Glomerular endothelial cell (primary cell): ENCODE results near the gene ADGRL3. TPM values are rescaled to one million over a fixed set of nuclear protein-coding genes. Genes with fewer than 3 reads are reported as not detected.
"Not testable (repeated sequence)": the region's sequence is repeated elsewhere in the genome, so short reads cannot be mapped to it uniquely, and the experiment has no call there.

ENCODE experiments used
- DNase-seq: peaks from one replicate; pipeline ENCODE4 v3.0.0-alpha.2; 2011; ENCODE audit warnings: low read depth, low spot score; ENCODE audit errors: extremely low read depth
- total RNA-seq: library from RNA; depleted of rRNA; stranded (reverse); fragments of >200 nt; gene quantifications from 2 replicates; pipeline ENCODE4 v1.2.3, GENCODE V29; 2015

ADGRL3 gene
- total RNA-seq, 1 donor from 2014 or later: 1.1 TPM

DNA sequence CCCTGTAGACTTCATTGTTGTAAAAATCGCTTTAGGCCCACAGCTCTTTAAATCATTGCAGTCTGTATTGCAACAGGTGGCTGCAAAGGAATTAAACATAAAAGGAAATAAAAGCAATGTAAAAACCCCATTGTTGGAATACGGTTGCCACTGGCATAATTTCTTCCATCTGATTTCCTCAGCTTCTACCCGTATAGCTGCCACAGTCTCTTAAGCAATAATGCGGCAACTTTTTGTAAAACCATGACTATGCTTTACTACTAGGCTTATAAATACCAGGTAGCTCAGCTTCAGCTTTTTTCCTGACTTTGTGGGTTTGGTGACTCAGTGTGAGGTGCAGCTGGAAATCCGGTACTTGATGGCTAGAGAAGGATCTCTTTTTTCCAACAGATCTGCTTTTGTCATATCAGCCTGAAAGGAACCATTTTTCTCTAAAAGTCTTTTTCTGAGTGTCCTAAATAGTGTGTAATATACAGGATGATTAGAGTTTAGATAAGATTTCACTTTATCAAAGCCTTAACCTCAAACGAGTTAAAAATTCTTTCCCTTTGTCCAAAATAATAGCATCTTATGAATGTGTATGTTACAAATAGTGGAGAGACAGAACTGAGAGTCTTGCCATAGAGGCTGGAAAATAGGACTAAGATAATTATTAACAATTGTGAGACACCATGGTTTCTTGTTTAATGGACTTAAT lies 268.0 kb downstream of the ADGRL3 start:
- no peak for DNase-seq

DNA sequence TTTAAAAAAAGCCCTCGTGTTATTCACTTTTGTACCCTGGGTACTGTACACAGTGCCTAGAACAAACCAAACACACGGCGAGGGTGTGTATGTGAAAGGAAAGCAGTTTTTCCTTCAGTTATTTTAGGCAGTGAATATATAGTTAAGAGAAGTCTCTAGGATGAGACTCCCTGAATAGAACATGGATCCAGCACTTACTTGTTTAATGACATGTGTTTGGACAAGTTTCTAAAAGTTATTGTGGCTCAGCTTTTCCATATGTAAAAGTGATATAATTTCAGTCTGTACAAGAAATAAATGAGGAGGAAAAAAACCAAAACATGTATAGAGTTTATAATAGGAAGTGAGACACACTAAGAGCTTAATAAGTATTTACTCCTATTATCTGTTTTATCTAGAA lies 273.2 kb downstream of the ADGRL3 start:
- no peak for DNase-seq

DNA sequence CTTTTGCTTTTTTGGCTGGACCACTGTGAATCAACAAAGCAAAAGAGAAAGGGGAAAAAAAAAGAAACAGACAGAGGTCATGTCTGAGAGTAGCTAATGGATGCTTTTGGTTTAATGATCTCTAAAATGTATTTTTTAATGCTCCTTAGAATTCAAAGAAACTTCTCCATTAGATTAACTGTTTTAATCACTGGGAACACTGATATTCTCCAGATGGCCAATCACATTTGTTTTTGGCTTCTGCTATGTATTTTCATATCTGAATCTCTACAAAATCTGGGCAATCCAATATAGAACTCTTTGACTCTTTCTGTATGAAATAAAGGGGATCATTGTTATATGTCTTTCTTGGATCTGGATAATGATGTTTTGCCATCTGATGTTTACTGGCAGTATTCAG lies 278.2 kb downstream of the ADGRL3 start:
- DNase-seq: no peak

DNA sequence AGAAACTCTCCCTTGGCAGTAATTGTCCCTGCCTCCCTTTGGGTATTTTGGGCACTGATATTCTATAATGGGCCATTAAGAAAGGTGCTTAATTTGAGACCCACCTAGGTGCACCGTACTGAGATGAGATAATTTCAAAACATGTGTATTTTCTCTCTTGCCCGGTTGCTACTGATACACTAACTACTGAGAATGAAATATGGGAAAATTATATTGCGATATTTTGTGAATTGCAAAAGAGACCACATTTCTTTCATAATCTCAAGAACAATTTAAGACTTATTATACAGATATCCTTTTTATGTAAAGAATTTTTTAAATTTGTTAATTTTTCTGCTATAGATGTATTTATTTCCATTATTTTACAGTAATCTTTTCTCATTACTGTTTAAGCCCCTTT lies 284.9 kb downstream of the ADGRL3 start:
- no peak for DNase-seq

GRCh38 chr4:61489927-61490326 lies 289.8 kb downstream of the ADGRL3 start:
- no peak for DNase-seq

DNA sequence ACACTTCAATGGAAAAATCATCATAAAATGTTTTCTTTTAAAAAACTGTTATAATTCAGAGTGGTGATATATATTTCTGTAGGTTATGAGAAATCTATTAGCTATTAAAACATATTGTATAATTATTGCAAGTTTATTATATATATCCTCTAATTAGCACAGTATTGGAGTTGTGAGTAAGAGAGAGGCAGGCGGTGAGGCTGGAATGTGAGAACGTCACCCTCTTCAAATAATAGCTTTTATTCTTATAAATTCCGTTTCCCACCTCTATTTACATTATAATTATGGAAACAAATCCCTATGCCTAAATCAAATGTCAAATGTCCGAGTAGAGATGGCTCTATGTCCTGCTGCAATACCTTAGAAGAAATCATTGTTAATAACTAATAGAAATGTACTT lies 292.9 kb downstream of the ADGRL3 start:
- DNase-seq: no peak

DNA sequence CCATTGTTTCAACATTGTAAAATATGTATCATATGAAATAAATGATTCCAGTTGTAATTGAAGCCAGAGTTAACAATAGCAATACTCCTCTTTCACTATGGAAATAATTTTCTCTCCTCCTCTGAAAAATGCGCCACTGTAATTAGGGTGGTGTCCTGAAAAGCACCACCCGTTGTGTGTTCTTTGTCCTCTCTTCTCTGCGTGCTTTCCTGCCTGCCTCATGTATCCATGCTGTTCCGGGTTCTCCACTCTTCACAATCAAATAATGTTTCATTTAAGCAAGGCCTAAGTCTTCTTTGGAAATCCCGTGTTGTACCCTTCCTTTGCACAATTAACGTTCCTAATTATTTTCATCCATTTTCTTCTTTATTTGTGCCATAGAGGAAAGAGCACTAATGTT lies 293.3 kb downstream of the ADGRL3 start:
- no peak for DNase-seq

DNA sequence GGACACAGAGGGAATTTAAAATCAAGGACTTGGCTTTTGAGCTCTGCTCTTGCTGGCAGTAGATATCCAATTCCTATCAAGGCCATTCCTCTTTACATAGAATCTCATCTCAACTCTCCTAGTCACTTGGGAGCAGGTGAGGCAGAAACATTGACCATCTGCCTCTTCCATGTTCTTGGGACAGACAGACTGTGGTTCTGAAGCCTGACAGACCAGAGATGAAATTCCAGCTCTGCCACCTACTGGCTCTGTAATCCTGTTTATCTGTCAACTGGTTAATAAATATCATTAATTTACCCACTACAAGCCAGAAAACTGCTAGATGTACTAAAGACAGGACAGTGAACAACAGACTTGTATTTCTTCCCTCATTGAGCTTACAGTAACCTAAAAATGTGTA lies 300.8 kb downstream of the ADGRL3 start:
- no peak for DNase-seq

- DNase-seq: no peak
Observed at GRCh38 chr4:61501812-61502211, 301.7 kb downstream of the ADGRL3 start.

- DNase-seq: no peak
Observed at GRCh38 chr4:61505773-61506685, 305.9 kb downstream of the ADGRL3 start.

- no peak for DNase-seq
Observed at GRCh38 chr4:61507091-61507490, 307.0 kb downstream of the ADGRL3 start.

- DNase-seq: not testable (repeated sequence)
Observed at GRCh38 chr4:61509721-61510241, 309.7 kb downstream of the ADGRL3 start.

DNA sequence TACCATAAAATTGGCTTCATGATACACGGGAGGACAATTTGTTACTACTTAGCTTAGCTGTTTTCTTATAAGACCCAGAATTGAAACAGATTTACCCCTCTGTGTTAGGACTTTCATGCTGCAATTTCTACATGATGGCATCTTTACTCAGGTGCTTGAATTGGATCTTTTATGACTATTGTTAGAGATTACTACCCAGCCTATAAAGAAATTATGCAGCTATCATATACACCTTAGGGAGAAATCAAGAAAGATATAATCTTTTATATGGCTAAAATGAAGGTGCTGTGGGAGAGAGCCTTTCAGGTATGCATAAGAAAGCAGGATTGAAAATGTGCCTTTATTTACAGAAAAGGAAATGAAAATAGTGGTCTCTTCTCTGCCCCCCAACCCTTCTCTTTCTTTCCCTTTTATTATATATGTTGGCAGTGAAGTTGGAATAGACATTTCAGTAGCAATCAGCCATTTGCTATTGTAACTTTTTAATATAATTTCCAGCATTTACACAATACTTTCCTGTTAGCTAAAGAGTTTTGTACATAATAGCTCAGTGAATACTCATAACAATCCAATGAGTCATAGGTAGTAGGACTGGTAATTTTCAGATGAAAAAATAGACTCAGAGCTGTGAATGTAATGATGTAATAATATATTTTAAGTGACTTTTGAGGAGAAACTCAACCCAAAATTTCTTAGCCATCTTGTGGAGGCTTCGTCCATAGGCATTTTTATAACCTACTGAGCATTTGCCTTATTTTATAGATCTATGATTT lies 311.8 kb downstream of the ADGRL3 start:
- peak; percentile 22 for DNase-seq

GRCh38 chr4:61514991-61515390 lies 314.9 kb downstream of the ADGRL3 start:
- no peak for DNase-seq

DNA sequence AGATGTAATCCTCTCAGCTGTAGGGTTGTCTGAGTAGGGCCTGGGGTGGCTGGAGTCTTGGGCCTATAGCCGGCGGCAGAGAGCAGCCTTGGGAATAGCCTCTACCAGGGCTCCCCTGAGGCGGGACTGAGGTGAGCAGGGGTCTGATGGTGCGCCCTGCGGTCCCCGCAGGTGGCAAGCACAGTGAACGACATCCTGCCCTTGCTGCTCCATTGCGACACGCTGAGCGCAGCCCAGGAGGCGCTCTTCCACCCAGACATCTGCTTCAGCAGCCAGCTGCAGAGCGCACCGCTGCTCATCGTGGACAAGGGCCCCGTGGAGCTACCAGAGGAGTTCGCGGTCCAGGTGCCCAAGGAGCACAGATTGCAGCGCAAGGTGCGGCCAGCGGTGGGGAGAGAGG lies 317.0 kb downstream of the ADGRL3 start:
- DNase-seq: no peak

- DNase-seq: no peak
Observed at GRCh38 chr4:61520166-61520565, 320.0 kb downstream of the ADGRL3 start.

GRCh38 chr4:61520681-61521160 lies 320.6 kb downstream of the ADGRL3 start:
- no peak for DNase-seq

GRCh38 chr4:61521451-61521850 lies 321.3 kb downstream of the ADGRL3 start:
- DNase-seq: no peak

DNA sequence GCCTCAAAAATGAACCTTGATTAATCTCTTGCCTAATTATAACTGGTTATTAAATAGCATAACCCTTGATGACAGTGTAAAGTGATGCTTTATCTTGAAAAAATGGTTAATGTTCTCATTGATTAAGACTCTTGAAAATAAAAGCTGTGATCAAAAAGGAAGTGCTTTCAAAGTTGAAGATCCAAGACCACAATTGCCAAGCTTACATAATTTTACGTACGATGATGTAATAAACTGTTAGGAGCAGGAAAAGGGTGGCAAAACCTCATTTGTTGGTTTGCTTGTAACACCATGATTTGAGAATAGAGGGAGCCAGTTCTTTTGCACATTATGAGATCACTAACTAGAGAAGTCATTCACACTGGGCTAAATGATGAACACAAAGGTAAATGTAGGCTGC lies 322.2 kb downstream of the ADGRL3 start:
- DNase-seq: no peak

DNA sequence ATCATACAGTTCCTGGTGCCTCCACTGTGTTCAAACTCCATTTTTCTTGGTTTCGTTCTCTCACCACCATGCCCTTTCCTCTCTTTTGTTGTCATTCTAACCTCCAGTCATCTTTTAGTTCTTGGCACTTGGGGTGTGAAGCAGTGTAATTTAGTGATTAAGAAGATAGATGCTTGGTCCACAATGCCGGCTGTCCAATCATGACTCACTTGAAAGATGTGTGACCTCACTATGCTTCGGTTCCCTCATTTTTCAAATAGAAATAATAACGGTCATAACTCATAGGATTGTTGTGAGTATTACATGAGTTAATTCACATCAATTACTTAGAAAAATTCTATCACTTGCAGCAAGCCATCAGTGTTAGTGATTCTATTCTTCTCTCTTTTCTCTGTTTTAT lies 327.8 kb downstream of the ADGRL3 start:
- no peak for DNase-seq

DNA sequence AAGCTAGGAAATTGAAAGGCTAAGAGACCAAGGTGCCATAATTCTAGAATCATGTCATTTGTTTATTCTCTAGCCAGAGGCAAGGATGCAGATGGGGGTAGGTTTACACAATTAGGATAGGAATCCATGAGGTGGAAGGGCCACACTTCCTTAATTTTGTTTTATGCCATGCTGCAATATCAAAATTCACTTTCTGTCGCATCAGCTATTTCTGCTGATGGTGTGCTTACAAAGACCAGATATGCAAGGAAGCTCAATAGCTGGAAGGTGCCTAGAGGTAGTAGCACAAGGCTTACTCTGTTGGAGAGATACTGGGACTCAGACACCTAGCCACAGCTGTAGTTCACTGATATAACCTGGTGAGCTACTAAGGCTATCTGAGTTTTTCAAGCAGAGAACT lies 328.5 kb downstream of the ADGRL3 start:
- DNase-seq: no peak
